GM21825 (cell line): ENCODE measurements around the gene P2RX1.
A peak's percentile ranks its signal among the peaks of the same experiment; 100 is the strongest.

ENCODE experiments used
- ATAC-seq: cut with Tn5 transposase; IDR thresholded peaks from one replicate; pipeline ENCODE4 v1.9.1; 2021; ENCODE audit warnings: mild to moderate bottlenecking, moderate library complexity; ENCODE audit not compliant: unreplicated experiment

The P2RX1 gene

DNA sequence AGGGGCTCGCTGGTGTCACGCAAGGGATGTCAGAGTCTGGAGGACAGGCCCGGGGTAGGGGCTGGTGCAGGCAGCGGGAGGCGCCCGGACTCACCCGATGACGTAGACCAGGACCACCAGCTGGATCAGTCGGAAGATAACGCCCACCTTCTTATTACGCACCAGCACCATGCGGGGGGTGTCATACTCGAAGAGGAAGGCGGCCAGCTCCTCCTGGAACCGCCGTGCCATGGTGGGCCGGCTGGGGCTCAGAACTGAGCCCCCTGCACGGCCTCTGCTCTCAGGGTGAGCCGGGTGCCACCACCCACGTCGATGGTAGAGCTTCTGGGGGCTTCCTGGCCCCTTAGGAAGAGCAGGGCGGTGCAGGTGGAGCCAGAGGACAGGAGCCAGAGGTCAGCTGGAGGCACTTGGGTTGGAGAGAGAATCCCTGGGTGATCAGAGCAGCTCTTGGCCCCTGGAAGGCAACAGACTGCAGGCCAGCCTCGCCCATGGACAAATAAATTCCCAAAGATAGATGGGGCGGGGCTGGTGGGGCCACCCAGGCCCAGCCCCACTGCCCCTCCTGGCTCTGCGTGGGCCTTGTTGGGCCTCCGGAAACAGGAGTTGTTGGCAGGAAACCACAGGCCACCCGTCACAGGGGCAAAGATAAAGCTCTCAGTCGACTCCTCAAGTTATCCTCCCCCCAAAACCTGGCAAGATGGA is at the start of gene P2RX1:
P2RX1 (minus strand) TSS at position 471 of the 702 bp plus-strand sequence; CDS start at position 231, 240 bp downstream.
- no peak for ATAC-seq

DNA sequence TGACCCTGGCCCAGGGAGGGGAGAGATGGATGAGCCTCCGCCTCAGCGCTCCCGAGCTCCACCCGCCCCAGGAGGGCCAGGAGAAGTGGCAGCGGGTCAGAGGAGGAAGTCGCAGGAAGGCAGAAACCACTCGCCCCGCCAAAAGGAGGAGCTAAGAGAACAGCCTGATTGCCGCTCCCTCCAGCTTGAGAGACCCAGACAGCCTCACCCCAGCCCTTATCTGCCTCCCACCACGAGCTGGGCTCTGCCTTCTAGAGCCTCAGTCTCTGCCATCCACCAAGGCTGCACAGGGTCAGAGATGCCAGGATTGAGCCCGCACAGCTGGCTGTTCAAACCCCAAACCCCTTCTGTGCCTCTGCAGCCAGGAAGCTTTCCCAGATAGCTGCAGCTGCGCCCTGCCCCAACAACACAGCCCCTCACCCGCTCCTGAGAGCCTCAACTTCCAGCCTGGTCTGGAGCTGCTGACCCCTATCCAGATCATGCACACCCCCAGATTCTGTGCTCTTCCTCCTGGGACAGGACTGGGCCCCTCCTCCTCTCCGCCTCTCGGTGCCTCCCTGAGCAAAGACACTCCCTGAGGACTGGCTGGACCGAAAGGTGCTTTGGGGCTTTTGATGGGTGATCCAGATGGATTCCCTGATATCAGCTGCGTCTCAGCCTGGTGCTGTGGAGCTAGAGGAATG is 49.0 kb upstream of the P2RX1 start:
- no peak for ATAC-seq

DNA sequence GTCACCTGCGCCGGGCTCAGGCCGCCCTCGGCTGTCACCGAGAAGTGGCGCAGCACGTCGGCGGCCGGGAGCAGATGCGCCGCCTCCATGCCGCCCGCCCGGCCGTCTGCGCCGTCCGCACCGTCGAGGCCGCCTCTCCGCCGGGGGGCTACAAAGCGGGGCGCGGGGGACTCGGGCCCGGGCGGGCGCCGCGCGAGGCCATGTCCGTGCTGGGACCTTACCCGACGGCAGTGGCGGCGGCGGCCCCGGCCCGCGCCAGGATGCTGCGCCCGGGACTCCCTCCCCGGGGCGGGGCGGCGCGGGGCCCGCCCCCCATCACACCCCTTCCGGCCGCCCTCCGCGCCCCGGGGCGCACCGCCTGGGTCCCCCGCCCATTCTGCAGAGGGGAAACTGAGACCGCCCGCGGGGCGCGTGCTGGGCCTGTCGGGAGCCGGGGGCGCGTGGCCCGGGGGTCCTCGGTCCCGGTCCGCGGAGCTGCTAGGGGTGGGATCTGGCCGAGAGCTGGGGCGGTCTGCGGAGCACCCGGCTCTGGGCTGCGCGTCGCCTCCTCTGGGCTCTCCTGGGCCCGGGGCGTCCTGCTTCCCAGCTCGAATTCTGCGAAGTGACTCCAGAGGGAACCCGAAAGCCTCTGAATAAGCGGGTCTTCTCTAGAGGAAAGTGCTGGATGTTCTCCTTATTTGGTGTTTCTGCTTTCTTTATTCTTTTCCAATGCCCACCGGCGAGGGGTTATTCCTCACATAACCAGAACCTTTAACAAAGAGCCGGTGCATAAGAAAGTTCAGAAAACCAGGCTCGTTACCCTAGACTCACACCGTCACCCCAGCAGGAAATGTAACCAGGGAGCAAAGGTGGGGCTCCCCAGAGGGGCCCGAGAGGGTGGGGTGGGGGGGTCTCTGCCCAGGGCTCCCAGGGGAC is 48.2 kb upstream of the P2RX1 start, which contains the start of gene ATP2A3:
ATP2A3 (minus strand) TSS at position 235 of the 915 bp plus-strand sequence; CDS start at position 89, 146 bp downstream.
- ATAC-seq: peak; percentile 45

GRCh38 chr17:3963237-3964201 is 47.3 kb upstream of the P2RX1 start:
- peak; percentile 4 for ATAC-seq

GRCh38 chr17:3962965-3963236 is 46.6 kb upstream of the P2RX1 start:
- no peak for ATAC-seq

- ATAC-seq: no peak
Observed at GRCh38 chr17:3962217-3962964, 46.1 kb upstream of the P2RX1 start.

DNA sequence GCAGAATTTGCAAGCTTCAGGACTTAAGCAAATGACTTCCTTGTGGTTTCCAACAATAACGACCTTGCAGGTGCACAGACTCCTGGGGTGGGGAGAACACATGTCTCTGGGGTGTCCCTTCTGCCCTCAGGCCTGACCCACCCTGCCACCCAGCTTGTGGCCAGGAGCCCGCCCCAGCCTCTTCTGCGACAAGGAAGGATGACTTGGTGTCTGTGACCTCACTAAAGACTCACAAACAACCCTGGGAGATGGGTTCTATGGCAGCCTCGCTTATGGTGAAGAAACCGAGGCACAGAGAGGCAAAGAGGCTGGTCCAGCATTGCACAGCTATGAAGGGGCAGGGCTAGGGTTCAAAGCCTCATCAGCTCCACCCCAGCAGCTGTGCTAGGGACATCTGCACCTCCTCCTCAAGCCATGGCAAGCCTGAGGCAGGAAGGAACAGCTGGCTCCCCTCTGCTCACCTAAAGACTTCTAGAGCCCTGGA is 45.3 kb upstream of the P2RX1 start:
- no peak for ATAC-seq

DNA sequence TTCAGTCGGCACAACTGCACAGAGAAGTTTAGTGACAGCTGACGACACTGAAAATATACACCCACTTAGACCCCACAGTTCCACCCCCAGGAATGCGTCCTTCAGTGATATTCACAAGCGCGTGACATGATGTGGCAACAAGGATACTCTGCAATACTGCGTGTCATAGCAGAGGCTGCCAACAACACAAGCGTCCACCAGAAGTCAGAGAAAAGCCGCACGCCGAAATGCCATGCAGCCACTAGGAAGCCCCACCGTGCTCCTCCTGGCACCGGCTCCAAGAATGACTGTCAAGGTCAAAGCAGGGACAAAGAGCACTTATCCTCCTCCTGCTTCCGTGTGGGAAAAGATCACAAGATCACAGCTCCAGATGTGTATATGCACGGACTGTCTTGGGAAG is 44.5 kb upstream of the P2RX1 start:
- no peak for ATAC-seq

DNA sequence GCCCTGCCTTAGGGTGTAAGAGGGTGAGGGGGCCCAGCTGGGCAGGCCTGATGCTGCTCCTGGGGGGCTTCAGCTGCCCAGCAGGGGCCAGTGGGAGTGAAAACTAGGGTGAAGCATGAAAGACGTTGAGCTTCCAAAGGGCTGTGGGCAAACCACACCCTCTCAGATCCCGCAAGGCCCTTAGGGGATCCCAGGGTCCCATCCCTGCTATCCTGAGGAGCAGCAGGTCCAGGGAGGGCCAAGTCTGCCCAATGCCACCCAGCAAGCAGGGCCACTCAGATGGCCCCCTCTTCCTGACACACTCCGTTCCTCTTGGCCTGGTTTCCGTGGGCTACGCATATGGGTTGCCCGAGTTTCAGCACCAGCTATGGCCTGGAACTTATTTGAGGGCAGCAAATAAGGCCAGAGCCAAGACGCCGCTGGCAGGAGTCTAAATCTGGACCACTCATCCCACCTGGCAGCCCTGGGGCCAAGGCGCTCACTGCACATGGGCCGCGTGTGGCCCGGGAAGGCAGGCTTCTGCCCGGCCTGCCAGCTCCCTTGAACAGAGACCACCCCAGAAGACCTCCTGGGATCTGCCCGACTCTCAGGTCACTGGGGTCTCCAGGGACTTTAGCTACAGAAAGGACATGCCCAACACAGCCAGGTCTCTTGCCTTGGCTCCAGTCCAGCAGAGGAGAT is 43.8 kb upstream of the P2RX1 start:
- no peak for ATAC-seq

- no peak for ATAC-seq
Observed at GRCh38 chr17:3959295-3959899, 43.1 kb upstream of the P2RX1 start.

GRCh38 chr17:3957735-3958599 is 41.7 kb upstream of the P2RX1 start:
- ATAC-seq: no peak

DNA sequence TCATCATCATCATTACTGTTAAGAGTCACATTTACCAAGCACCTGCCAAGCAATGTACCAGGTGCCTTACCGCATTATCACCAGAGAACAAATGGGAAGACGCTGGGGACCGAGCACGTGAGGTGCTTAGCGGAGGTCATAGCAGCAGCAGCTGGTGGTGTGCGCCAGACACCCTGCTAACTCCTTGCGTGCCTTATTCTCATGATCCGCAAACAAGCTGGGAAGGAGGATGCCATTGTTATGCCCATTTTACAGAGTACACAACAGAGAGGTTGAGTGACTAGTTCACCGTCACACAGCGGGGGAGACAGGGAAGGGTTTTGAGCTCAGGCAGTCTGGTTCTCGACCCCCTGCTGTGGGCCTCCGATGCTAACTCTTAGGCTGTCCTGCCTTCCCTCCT is 40.7 kb upstream of the P2RX1 start:
- ATAC-seq: no peak

GRCh38 chr17:3956327-3956957 is 40.2 kb upstream of the P2RX1 start:
- ATAC-seq: no peak

GRCh38 chr17:3955673-3955988 is 39.4 kb upstream of the P2RX1 start:
- no peak for ATAC-seq

DNA sequence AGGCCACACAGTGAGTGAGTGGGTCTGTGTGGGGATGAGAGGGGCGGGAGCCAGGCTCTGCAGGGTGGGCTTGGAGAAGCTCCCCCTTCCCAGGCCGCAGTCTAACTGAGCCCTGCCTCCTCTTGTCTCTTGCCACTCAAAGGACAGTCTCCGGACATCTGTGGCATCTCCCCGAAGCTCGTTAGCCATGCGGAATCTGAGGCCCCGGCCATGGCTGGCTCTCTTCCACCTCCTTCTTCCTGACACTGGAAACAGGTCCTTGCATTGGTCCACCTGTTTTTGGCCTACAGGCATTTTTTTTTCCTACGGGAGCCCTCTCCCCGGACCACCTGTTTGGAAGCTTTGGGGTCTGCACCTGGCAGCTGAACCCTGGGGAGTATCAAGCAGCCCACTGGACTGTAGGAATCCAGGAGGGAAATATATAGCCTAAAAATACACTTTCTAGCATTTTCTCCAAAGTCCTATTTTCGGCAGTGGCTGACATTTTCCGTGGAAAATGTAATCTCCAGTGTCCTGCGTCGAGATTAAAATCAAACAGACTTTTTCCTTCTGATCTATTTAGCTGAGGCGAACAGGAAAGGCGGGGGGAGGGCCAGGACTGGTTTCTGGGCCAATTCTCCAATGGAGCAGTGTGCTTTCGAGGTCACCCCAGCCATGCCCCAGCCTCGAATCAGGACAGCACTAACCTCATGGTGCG is 38.9 kb upstream of the P2RX1 start:
- no peak for ATAC-seq

DNA sequence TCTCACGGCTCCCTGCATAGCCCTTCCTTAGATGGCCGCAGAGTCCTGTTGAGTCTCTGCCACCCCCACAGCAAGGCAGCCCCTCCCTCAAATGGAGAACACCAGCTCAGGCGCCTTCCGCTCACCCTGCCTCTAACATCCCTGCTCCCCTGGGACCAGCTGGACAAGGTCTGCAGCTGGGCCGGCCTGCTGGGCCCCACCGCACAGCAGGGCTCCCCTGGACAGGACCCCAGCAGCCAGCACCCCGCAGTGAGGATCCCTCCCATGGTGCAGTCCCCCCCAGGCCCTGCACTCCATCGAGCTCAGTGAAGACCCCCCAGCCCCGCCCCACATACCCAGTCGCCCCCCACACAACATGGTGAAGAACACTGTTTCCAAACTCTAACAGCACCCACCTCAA is 37.8 kb upstream of the P2RX1 start:
- no peak for ATAC-seq

GRCh38 chr17:3953542-3953941 is 37.3 kb upstream of the P2RX1 start:
- ATAC-seq: no peak
